ENCODE measurements around the gene RBM42. TPM values are rescaled to one million over a fixed set of nuclear protein-coding genes. Genes with fewer than 3 reads are reported as not detected.

The RBM42 gene
- polyA plus RNA-seq, 2 of the 4 experiments (the other 2 are of a cell fraction): 80.4 to 128 TPM

- peak; percentile 78 for FAIRE-seq
- CTCF ChIA-PET: interaction anchor here (1.1 to 7.7 kb wide), 4 partner anchors 10 to 115 kb away, joined by 4 to 49 read pairs (median 12); partner anchors contain the start of gene COX6B1
- Histone ChIP-seq H3K4me1 (no peaks in the 10 kb centered on the region), H3K27ac (no peak overlapping the region), H3K4me3 (no peak overlapping the region), H3K9me3 (no peaks in the 10 kb centered on the region), H3K4me2 (no peak overlapping the region)
- DNase-seq (ENCODE audit: low read depth in 1 of 2, low spot score in 1 of 2): no peak
- WGBS (ENCODE audit: missing lambda C conversion rate): 52% methylated on average over 3 of the region's 3 CpGs
- TF ChIP-seq ZSCAN20 (CRISPR knock-in tag; IDR thresholded peaks at IDR 0.05) (no peak), NR3C1 (IDR thresholded peaks at IDR 0.05) (no peak), FOSL2 (IDR thresholded peaks at IDR 0.05) (no peak), FOSL2 (CRISPR knock-in tag; IDR thresholded peaks at IDR 0.05) (no peak), HOXA7 (CRISPR knock-in tag; IDR thresholded peaks at IDR 0.05) (no peak), MAZ (IDR thresholded peaks at IDR 0.05; ENCODE audit: borderline replicate concordance, low read depth, low read length) (no peak), HMGXB4 (CRISPR knock-in tag; IDR thresholded peaks at IDR 0.05; ENCODE audit: borderline replicate concordance) (no peak)
- POLR2A ChIA-PET: interaction anchor here (1.1 kb wide), 1 partner anchor 10 kb away, joined by 3 read pairs; no protein-coding TSS in a partner anchor
- ATAC-seq: no peak
Measured at GRCh38 chr19:35663981-35664380, 35.1 kb downstream of the RBM42 start.

GRCh38 chr19:35665157-35665556, 36.3 kb downstream of the RBM42 start:
- no peak overlapping the region for H3K27ac ChIP-seq
- ChIA-PET POLR2A (no interaction called here), CTCF (interaction anchor here (1.6 to 5.8 kb wide), 2 partner anchors 25 to 116 kb away, joined by 4 to 21 read pairs; no protein-coding TSS in a partner anchor)
- H3K4me1 ChIP-seq: no peaks in the 10 kb centered on the region
- no peak overlapping the region for H3K4me3 ChIP-seq
- 89% methylated on average over 24 of the region's 24 CpGs for WGBS (ENCODE audit: missing lambda C conversion rate)
- no peak for FAIRE-seq
- H3K4me2 ChIP-seq: no peak overlapping the region
- DNase-seq (ENCODE audit: low read depth in 1 of 2, low spot score in 1 of 2): no peak
- no peaks in the 10 kb centered on the region for H3K9me3 ChIP-seq
- no peak for TF ChIP-seq REST (IDR thresholded peaks at IDR 0.05)
- TF ChIP-seq, protein P1, sequence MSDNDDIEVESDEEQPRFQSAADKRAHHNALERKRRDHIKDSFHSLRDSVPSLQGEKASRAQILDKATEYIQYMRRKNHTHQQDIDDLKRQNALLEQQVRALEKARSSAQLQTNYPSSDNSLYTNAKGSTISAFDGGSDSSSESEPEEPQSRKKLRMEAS (IDR thresholded peaks at IDR 0.05): no peak
- TF ChIP-seq SREBF2 (IDR thresholded peaks at IDR 0.05): no peak
- TF ChIP-seq RAD21 (conservative IDR thresholded peaks at IDR 0.05 in 1 of 2, IDR thresholded peaks at IDR 0.05 in 1 of 2): no peak
- TF ChIP-seq E2F6 (IDR thresholded peaks at IDR 0.05; ENCODE audit: borderline replicate concordance, low read depth): no peak
- ATAC-seq: no peak

- H3K9me3 ChIP-seq: no peaks in the 10 kb centered on the region
- no peak overlapping the region for H3K4me2 ChIP-seq
- FAIRE-seq: no peak
- H3K27ac ChIP-seq: no peak overlapping the region
- CTCF ChIA-PET: interaction anchor here (1.2 to 1.8 kb wide), 2 partner anchors 9 to 30 kb away, joined by 4 to 9 read pairs; no protein-coding TSS in a partner anchor
- 77% methylated on average over 7 of the region's 7 CpGs for WGBS (ENCODE audit: missing lambda C conversion rate)
- POLR2A ChIA-PET: no interaction called here
- no peaks in the 10 kb centered on the region for H3K4me1 ChIP-seq
- no peak for ATAC-seq
- TF ChIP-seq, protein P2, sequence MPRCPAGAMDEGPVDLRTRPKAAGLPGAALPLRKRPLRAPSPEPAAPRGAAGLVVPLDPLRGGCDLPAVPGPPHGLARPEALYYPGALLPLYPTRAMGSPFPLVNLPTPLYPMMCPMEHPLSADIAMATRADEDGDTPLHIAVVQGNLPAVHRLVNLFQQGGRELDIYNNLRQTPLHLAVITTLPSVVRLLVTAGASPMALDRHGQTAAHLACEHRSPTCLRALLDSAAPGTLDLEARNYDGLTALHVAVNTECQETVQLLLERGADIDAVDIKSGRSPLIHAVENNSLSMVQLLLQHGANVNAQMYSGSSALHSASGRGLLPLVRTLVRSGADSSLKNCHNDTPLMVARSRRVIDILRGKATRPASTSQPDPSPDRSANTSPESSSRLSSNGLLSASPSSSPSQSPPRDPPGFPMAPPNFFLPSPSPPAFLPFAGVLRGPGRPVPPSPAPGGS (IDR thresholded peaks at IDR 0.05): no peak
- TF ChIP-seq, protein P1 (IDR thresholded peaks at IDR 0.05): no peak
- TF ChIP-seq ATOH8 (CRISPR knock-in tag; IDR thresholded peaks at IDR 0.05; ENCODE audit: low read depth) (no peak), TFCP2L1 (CRISPR knock-in tag; IDR thresholded peaks at IDR 0.05) (no peak), SREBF2 (IDR thresholded peaks at IDR 0.05) (no peak), PBX3 (IDR thresholded peaks at IDR 0.05) (no peak), HOXB13 (CRISPR knock-in tag; IDR thresholded peaks at IDR 0.05; ENCODE audit: low read depth) (no peak), RARB (CRISPR knock-in tag; IDR thresholded peaks at IDR 0.05) (no peak), NFE2L2 (conservative IDR thresholded peaks at IDR 0.05; ENCODE audit: low read length) (no peak)
- TF ChIP-seq, protein P3, sequence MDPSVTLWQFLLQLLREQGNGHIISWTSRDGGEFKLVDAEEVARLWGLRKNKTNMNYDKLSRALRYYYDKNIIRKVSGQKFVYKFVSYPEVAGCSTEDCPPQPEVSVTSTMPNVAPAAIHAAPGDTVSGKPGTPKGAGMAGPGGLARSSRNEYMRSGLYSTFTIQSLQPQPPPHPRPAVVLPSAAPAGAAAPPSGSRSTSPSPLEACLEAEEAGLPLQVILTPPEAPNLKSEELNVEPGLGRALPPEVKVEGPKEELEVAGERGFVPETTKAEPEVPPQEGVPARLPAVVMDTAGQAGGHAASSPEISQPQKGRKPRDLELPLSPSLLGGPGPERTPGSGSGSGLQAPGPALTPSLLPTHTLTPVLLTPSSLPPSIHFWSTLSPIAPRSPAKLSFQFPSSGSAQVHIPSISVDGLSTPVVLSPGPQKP (IDR thresholded peaks at IDR 0.05; ENCODE audit: low read depth, low read length): no peak
- no peak overlapping the region for H3K4me3 ChIP-seq
- DNase-seq (ENCODE audit: low read depth in 1 of 2, low spot score in 1 of 2): no peak
Measured at GRCh38 chr19:35665604-35666003, 36.8 kb downstream of the RBM42 start.

Data from A549 (cell line).